H1 (cell line): ENCODE measurements around the gene RPL18. TPM values are rescaled to one million over a fixed set of nuclear protein-coding genes. Genes with fewer than 3 reads are reported as not detected.

Experiments
- CTCF ChIA-PET: fragments of 300-600 bp; sonication (Branson Sonifier 250); formaldehyde crosslinking; loops from one replicate; lab custom pipeline; 2021; ENCODE audit not compliant: partially characterized antibody; lab: Charles Lee
- POLR2A ChIA-PET: fragments of 300-600 bp; sonication (Branson Sonifier 250); formaldehyde crosslinking; loops from one replicate; lab custom pipeline; 2021; ENCODE audit warnings: inconsistent platforms; ENCODE audit not compliant: partially characterized antibody; lab: Charles Lee
- DNase-seq, 2 experiments: peaks; one replicate each; pipeline versions ENCODE4 v3.0.0 to v3.0.0-alpha.2; 2010 to 2022; ENCODE audit warnings: low spot score in 2 of 2, low read depth in 1 of 2, mixed read lengths in 1 of 2
- FAIRE-seq: peaks from 2 replicates; lab custom pipeline; 2011; peaks lifted over from hg19 to GRCh38; lab: Jason Lieb, UNC
- H2AFZ ChIP-seq: 2 replicates; pipeline ENCODE4 v1.8.1; 2012; ENCODE audit warnings: low read length, inconsistent platforms
- H2AK5ac ChIP-seq: 2 replicates; pipeline ENCODE4 v1.6.1; 2013; ENCODE audit warnings: low read depth, low read length
- H2BK120ac ChIP-seq: replicated peaks from 2 replicates; pipeline ENCODE3; 2013; ENCODE audit warnings: low read depth, low read length, inconsistent platforms
- H2BK12ac ChIP-seq: 2 replicates; pipeline ENCODE4 v1.6.1; 2013; ENCODE audit warnings: low read depth, low read length
- H2BK15ac ChIP-seq: 2 replicates; pipeline ENCODE4 v1.6.1; 2013; ENCODE audit warnings: low read length
- H2BK20ac ChIP-seq: 2 replicates; pipeline ENCODE4 v1.6.1; 2013; ENCODE audit warnings: low read length
- H2BK5ac ChIP-seq: 2 replicates; pipeline ENCODE4 v1.6.1; 2013; ENCODE audit warnings: low read depth, low read length
- H3K14ac ChIP-seq: 2 replicates; pipeline ENCODE4 v1.6.1; 2013; ENCODE audit warnings: inconsistent platforms; ENCODE audit not compliant: insufficient read length
- H3K18ac ChIP-seq: 2 replicates; pipeline ENCODE4 v1.6.1; 2013; ENCODE audit warnings: low read length; ENCODE audit errors: extremely low read depth
- H3K23ac ChIP-seq: 2 replicates; pipeline ENCODE4 v1.6.1; 2013; ENCODE audit warnings: inconsistent platforms; ENCODE audit not compliant: insufficient read length
- H3K23me2 ChIP-seq: 2 replicates; pipeline ENCODE4 v1.6.1; 2013; ENCODE audit warnings: low read depth, low read length
- H3K27ac ChIP-seq: 2 replicates; pipeline ENCODE4 v1.6.1; 2011; ENCODE audit warnings: low read depth, low read length, inconsistent platforms
- H3K27me3 ChIP-seq, 4 experiments: replicated peaks in 1 of 4; 1 replicate in 1 of 4; 2 replicates in 3 of 4; pipeline versions ENCODE4 v1.6.1 to v1.8.1; 2011 to 2013; ENCODE audit warnings: low read length in 3 of 4, mild to moderate bottlenecking in 3 of 4, inconsistent platforms in 2 of 4, mixed read lengths in 2 of 4, moderate library complexity in 1 of 4; ENCODE audit not compliant: control insufficient read depth in 3 of 4, insufficient read depth in 3 of 4; ENCODE audit errors: extremely low read depth in 1 of 4
- H3K36me3 ChIP-seq, 4 experiments: 2 replicates each; pipeline versions ENCODE4 v1.6.1 to v1.8.1; 2011 to 2013; ENCODE audit warnings: mild to moderate bottlenecking in 4 of 4, low read length in 3 of 4, moderate library complexity in 2 of 4, control low read depth in 1 of 4, inconsistent platforms in 1 of 4; ENCODE audit not compliant: insufficient read depth in 4 of 4, control insufficient read depth in 2 of 4
- H3K4ac ChIP-seq: replicated peaks from 2 replicates; pipeline ENCODE3; 2013; ENCODE audit warnings: low read length, low read depth, mixed read lengths, inconsistent platforms; ENCODE audit not compliant: insufficient read length
- H3K4me1 ChIP-seq, 4 experiments: replicated peaks in 1 of 4; 1 replicate in 1 of 4; 2 replicates in 3 of 4; pipeline versions ENCODE4 v1.6.1 to v1.8.1; 2011 to 2013; ENCODE audit warnings: low read length in 3 of 4, inconsistent platforms in 2 of 4, mixed read lengths in 1 of 4; ENCODE audit not compliant: insufficient read depth in 4 of 4, control insufficient read depth in 3 of 4
- H3K4me2 ChIP-seq, 2 experiments: 2 replicates each; pipeline versions ENCODE4 v1.6.1 to v1.8.1; 2011 to 2013; ENCODE audit warnings: low read depth in 2 of 2, low read length in 2 of 2, control low read depth in 1 of 2, inconsistent platforms in 1 of 2, mild to moderate bottlenecking in 1 of 2; ENCODE audit not compliant: insufficient read depth in 1 of 2
- H3K4me3 ChIP-seq, 4 experiments: fragments of 200-600, 300-600 bp in 1 of 4; sonication (generic), shearing (Covaris generic), sonication (Bioruptor Twin) in 1 of 4; 2 replicates each; pipeline versions ENCODE4 v1.5.1 to v1.8.1; 2011 to 2016; ENCODE audit warnings: low read length in 4 of 4, low read depth in 3 of 4, control low read depth in 2 of 4, inconsistent platforms in 2 of 4, mild to moderate bottlenecking in 2 of 4, mixed read lengths in 1 of 4, moderate library complexity in 1 of 4; ENCODE audit not compliant: insufficient read depth in 2 of 4; ENCODE audit errors: extremely low read depth in 1 of 4
- H3K56ac ChIP-seq: replicated peaks from 2 replicates; pipeline ENCODE3; 2013; ENCODE audit warnings: low read depth, mild to moderate bottlenecking, mixed read lengths, low read length, inconsistent platforms; ENCODE audit not compliant: insufficient read length
- H3K79me1 ChIP-seq: 2 replicates; pipeline ENCODE4 v1.6.1; 2013; ENCODE audit warnings: low read depth, low read length, control low read depth
- H3K79me2 ChIP-seq, 2 experiments: 2 replicates each; pipeline versions ENCODE4 v1.6.1 to v1.8.1; 2012 to 2013; ENCODE audit warnings: low read length in 2 of 2, mild to moderate bottlenecking in 2 of 2, inconsistent platforms in 1 of 2; ENCODE audit not compliant: insufficient read depth in 2 of 2, control insufficient read depth in 1 of 2
- H3K9ac ChIP-seq, 4 experiments: replicated peaks in 1 of 4; 1 replicate in 1 of 4; 2 replicates in 3 of 4; pipeline versions ENCODE4 v1.6.1 to v1.8.1; 2011 to 2013; ENCODE audit warnings: low read depth in 3 of 4, low read length in 3 of 4, control low read depth in 2 of 4, mild to moderate bottlenecking in 2 of 4, moderate library complexity in 2 of 4, inconsistent platforms in 1 of 4; ENCODE audit errors: extremely low read depth in 1 of 4
- H3K9me3 ChIP-seq, 2 experiments: 2 replicates each; pipeline versions ENCODE4 v1.6.1 to v1.8.1; 2012 to 2013; ENCODE audit warnings: mild to moderate bottlenecking in 2 of 2, moderate library complexity in 2 of 2, control low read depth in 1 of 2, inconsistent platforms in 1 of 2, low read depth in 1 of 2, low read length in 1 of 2, mixed read lengths in 1 of 2; ENCODE audit not compliant: insufficient read depth in 2 of 2
- H4K20me1 ChIP-seq, 2 experiments: replicated peaks in 1 of 2; 2 replicates each; pipeline versions ENCODE3 to v1.8.1; 2011 to 2013; ENCODE audit warnings: inconsistent platforms in 2 of 2, low read length in 2 of 2, mild to moderate bottlenecking in 1 of 2; ENCODE audit not compliant: insufficient read depth in 2 of 2, control insufficient read depth in 1 of 2
- H4K5ac ChIP-seq: 2 replicates; pipeline ENCODE4 v1.6.1; 2013; ENCODE audit warnings: low read length, low read depth, mixed read lengths, inconsistent platforms; ENCODE audit not compliant: insufficient read length
- H4K8ac ChIP-seq: 2 replicates; pipeline ENCODE4 v1.8.0; 2013; ENCODE audit warnings: mild to moderate bottlenecking, moderate library complexity, low read length, inconsistent platforms; ENCODE audit not compliant: insufficient read depth; ENCODE audit errors: extremely low read depth
- H4K91ac ChIP-seq: replicated peaks from 2 replicates; pipeline ENCODE3; 2013; ENCODE audit warnings: low read length, mixed read lengths, inconsistent platforms; ENCODE audit not compliant: insufficient read length
- EZH2 ChIP-seq: fragments of 200-600 bp; sonication (generic); IDR thresholded peaks from 2 replicates; pipeline ENCODE4 v1.7.1; 2012; ENCODE audit warnings: low read depth, mild to moderate bottlenecking, moderate library complexity, low read length, inconsistent platforms; ENCODE audit not compliant: severe bottlenecking
- MAX ChIP-seq: IDR thresholded peaks from 2 replicates; pipeline ENCODE4 v1.6.1; 2012; ENCODE audit warnings: inconsistent platforms
- POLR2AphosphoS5 ChIP-seq: IDR thresholded peaks from 2 replicates; pipeline ENCODE4 v1.6.1; 2011; ENCODE audit warnings: low read depth, low read length
- RAD21 ChIP-seq, 2 experiments: IDR thresholded peaks in 1 of 2; conservative IDR thresholded peaks in 1 of 2; 2 replicates each; pipeline ENCODE4 v1.6.1; 2011; ENCODE audit warnings: low read depth in 2 of 2, low read length in 2 of 2, improper control_type of control experiment in 1 of 2, inconsistent platforms in 1 of 2, mild to moderate bottlenecking in 1 of 2, moderate library complexity in 1 of 2
- SIX5 ChIP-seq: IDR thresholded peaks from 2 replicates; pipeline ENCODE4 v1.6.1; 2011; ENCODE audit warnings: mild to moderate bottlenecking, low read depth, low read length
- TAF1 ChIP-seq: IDR thresholded peaks from 2 replicates; pipeline ENCODE4 v1.6.1; 2011; ENCODE audit warnings: mild to moderate bottlenecking, low read depth, low read length
- ZNF274 ChIP-seq: IDR thresholded peaks from 2 replicates; pipeline ENCODE4 v1.7.0; 2012; ENCODE audit warnings: low read length, borderline replicate concordance; ENCODE audit errors: extremely low read depth
- WGBS, 2 experiments: shearing (Covaris generic) in 1 of 2; methylation state at CpG; one replicate each; pipeline versions ENCODE4 v1.1.6 to v1.1.7; 2013 to 2015; ENCODE audit warnings: low lambda C conversion rate in 2 of 2, mixed read lengths in 2 of 2, inconsistent platforms in 1 of 2, low coverage in 1 of 2, missing lambda C conversion rate in 1 of 2; ENCODE audit not compliant: insufficient replicate concordance in 2 of 2, insufficient coverage in 1 of 2, insufficient read length in 1 of 2; ENCODE audit errors: extremely low coverage in 1 of 2, missing lambda C conversion rate in 1 of 2; 5-methylcytosine and 5-hydroxymethylcytosine counted together
- polyA plus RNA-seq, 7 experiments: library from polyadenylated mRNA; depleted of rRNA in 3 of 7; stranded (reverse) in 5 of 7; unstranded in 2 of 7; fragments of >200 nt in 5 of 7; fragments of 200-250 nt in 2 of 7; gene quantifications; 1 replicate in 5 of 7; 2 replicates in 1 of 7; 4 replicates in 1 of 7; pipeline versions ENCODE4 v1.2.1 to v1.2.3, GENCODE V29; 2011 to 2013; ENCODE audit warnings: missing spikeins in 2 of 7, mixed read lengths in 2 of 7
- total RNA-seq: library from RNA; stranded (reverse); fragmentation: NEBNext Ultra II Directional; extraction: Animal tissue kit (Norgen Biotek cat#: 25700); gene quantifications from 2 replicates; pipeline ENCODE4 v1.2.1, GENCODE V29; 2021
- TF ChIP-seq, protein P1 (sequence below), 3 experiments: IDR thresholded peaks; 1 replicate in 2 of 3; 2 replicates in 1 of 3; pipeline versions ENCODE4 v1.5.1 to v1.6.1; 2011; ENCODE audit warnings: low read length in 3 of 3, mild to moderate bottlenecking in 3 of 3, inconsistent platforms in 2 of 3, low read depth in 1 of 3, moderate library complexity in 1 of 3; ENCODE audit not compliant: insufficient read depth in 1 of 3; ENCODE audit errors: control extremely low read depth in 1 of 3
- TF ChIP-seq, protein P2 (sequence below): IDR thresholded peaks from 2 replicates; pipeline ENCODE4 v1.6.1; 2012; ENCODE audit warnings: low read length, inconsistent platforms

RPL18 gene
- total and polyA plus RNA-seq, 2 of the 8 experiments (the other 6 are each of a cell fraction or from before 2014, with no cell fraction given) = 1,669 to 2,789 TPM

- Histone ChIP-seq H2AFZ (no peak overlapping the region), H3K9ac (no peak overlapping the region), H2BK5ac (no peak overlapping the region), H2BK12ac (no peak overlapping the region), H4K91ac (no peak overlapping the region), H3K4me2 (no peak overlapping the region), H3K36me3 (no peaks in the 10 kb centered on the region), H2AK5ac (no peak overlapping the region), H3K23ac (no peak overlapping the region), H2BK20ac (no peak overlapping the region), H2BK15ac (no peak overlapping the region), H3K4me3 (no peak overlapping the region), H3K56ac (no peak overlapping the region), H3K27me3 (no peaks in the 10 kb centered on the region; a peak in 1 of 7 replicates), H3K9me3 (no peaks in the 10 kb centered on the region), H3K23me2 (no peaks in the 10 kb centered on the region), H4K5ac (no peak overlapping the region), H3K18ac (no peak overlapping the region), H3K79me2 (no peaks in the 10 kb centered on the region), H3K14ac (no peak overlapping the region), H4K20me1 (no peaks in the 10 kb centered on the region), H2BK120ac (no peak overlapping the region), H3K27ac (no peak overlapping the region), H4K8ac (no peak overlapping the region), H3K4me1 (peaks cover 0 to 3% (median 0%) of the 10 kb centered on the region in 4 experiments; a peak in 2 of 7 replicates), H3K4ac (no peak overlapping the region), H3K79me1 (no peaks in the 10 kb centered on the region)
- WGBS, 2 experiments = 89% methylated on average over 2 of the region's 2 CpGs; no CpG with 5 or more reads in 1 of the 2 experiments
- ChIA-PET POLR2A (interaction anchor here (2.5 to 16.9 kb wide), 2 partner anchors 10 to 34 kb away, joined by 9 to 175 read pairs; partner anchors contain the start of genes FAM83E, RPL18 and SPHK2), CTCF (interaction anchor here (1.0 to 16.8 kb wide), 5 partner anchors 15 to 93 kb away, joined by 3 to 353 read pairs (median 35); no protein-coding TSS in a partner anchor)
- DNase-seq = no peak
- no peak for FAIRE-seq
- no peak for TF ChIP-seq POLR2AphosphoS5
- TF ChIP-seq EZH2 = no peak
- TF ChIP-seq, protein P1, sequence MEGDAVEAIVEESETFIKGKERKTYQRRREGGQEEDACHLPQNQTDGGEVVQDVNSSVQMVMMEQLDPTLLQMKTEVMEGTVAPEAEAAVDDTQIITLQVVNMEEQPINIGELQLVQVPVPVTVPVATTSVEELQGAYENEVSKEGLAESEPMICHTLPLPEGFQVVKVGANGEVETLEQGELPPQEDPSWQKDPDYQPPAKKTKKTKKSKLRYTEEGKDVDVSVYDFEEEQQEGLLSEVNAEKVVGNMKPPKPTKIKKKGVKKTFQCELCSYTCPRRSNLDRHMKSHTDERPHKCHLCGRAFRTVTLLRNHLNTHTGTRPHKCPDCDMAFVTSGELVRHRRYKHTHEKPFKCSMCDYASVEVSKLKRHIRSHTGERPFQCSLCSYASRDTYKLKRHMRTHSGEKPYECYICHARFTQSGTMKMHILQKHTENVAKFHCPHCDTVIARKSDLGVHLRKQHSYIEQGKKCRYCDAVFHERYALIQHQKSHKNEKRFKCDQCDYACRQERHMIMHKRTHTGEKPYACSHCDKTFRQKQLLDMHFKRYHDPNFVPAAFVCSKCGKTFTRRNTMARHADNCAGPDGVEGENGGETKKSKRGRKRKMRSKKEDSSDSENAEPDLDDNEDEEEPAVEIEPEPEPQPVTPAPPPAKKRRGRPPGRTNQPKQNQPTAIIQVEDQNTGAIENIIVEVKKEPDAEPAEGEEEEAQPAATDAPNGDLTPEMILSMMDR (IDR thresholded peaks at IDR 0.05; ENCODE audit: control extremely low read depth in 1 of 3, insufficient read depth in 1 of 3, low read depth in 1 of 3, low read length in 3 of 3) = no peak
- TF ChIP-seq TAF1 = no peak
- TF ChIP-seq ZNF274 = no peak
- TF ChIP-seq, protein P2, sequence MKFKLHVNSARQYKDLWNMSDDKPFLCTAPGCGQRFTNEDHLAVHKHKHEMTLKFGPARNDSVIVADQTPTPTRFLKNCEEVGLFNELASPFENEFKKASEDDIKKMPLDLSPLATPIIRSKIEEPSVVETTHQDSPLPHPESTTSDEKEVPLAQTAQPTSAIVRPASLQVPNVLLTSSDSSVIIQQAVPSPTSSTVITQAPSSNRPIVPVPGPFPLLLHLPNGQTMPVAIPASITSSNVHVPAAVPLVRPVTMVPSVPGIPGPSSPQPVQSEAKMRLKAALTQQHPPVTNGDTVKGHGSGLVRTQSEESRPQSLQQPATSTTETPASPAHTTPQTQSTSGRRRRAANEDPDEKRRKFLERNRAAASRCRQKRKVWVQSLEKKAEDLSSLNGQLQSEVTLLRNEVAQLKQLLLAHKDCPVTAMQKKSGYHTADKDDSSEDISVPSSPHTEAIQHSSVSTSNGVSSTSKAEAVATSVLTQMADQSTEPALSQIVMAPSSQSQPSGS = no peak
- TF ChIP-seq SIX5 = no peak
- TF ChIP-seq RAD21 (IDR thresholded peaks at IDR 0.05 in 1 of 2, conservative IDR thresholded peaks at IDR 0.05 in 1 of 2; ENCODE audit: low read depth in 2 of 2, low read length in 2 of 2) = no peak
- no peak for TF ChIP-seq MAX
Observed at GRCh38 chr19:48582168-48582567, 36.8 kb downstream of the RPL18 start.
